Measurements from ENCODE around the gene RNF128.
"Not testable (repeated sequence)": the region's sequence is repeated elsewhere in the genome, so short reads cannot be mapped to it uniquely, and the experiment has no call there.

RNF128 gene

GRCh38 chrX:106811131-106811910, 84.8 kb downstream of the RNF128 start:
- no peak overlapping the region for H3K4me3 ChIP-seq (ENCODE audit: low read depth, low read length)
- no peak for TF ChIP-seq CTCF (IDR thresholded peaks at IDR 0.05; ENCODE audit: insufficient read depth, low read depth, low read length, missing control alignments)
- no peak for DNase-seq (ENCODE audit: low read depth)

- H3K4me3 ChIP-seq (ENCODE audit: low read depth, low read length); DNase-seq (ENCODE audit: low read depth): not testable (repeated sequence)
Measured at GRCh38 chrX:106812930-106813329, 86.4 kb downstream of the RNF128 start.

GRCh38 chrX:106814093-106814492, 87.6 kb downstream of the RNF128 start:
- H3K4me3 ChIP-seq (ENCODE audit: low read depth, low read length); DNase-seq (ENCODE audit: low read depth): not testable (repeated sequence)
